Measurements from ENCODE around the gene HOXA5.

The HOXA5 gene

DNA sequence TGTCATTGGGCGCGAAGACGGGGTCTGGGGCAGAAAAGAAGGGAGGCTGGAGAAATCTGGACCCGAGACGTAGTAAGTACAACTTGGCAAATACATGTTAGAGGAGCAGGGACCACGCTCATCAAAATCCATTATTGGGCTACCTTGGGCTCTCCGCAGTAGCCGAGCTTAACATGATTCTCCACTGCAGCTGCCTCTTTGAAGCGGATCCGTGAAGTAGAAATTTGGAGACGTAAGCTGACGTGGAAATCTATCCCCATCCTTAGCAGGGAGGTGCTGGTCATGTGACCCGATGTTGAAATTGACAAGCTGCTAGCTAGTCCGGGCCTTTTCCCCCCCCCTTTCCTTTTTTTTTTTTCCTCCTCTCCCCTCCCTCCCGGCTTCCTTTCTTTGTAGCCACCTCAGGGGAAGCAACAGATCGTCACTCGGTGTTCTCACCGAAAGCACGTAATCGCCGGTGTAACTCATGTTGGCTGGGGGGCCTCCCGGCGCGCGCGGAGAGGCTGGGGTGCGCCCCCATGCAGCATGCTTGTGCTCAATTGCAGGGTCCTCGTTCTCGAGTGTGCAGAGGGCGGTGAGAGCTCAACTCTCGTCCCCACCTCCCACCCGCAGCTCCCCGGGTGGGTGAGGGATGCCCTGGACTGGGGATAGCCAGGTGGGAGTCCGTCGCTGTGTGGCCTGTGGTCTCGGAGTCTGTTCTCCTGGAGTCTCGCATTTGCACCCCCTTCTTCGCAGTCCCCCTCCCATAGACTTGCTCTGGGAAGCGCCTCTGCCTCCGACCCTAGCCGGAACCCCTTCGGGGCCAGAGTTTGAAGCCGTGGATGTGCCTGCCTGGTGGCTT lies 41.8 kb upstream of the HOXA5 start, which contains the start of gene HOXA11:
Gene HOXA11, minus strand, starts transcription at position 220 of the 841 bp plus-strand sequence. Its CDS starts 88 bp downstream, at position 132.
- peak; percentile 98 for DNase-seq (ENCODE audit: low read depth)
- peak within 1 kb of the TSS; percentile 98 for H3K4me3 ChIP-seq (ENCODE audit: control insufficient read depth, low read depth, low read length)
- no peak for TF ChIP-seq CTCF (IDR thresholded peaks at IDR 0.05; ENCODE audit: control insufficient read depth, insufficient read depth, low read depth, low read length, missing control alignments)

- TF ChIP-seq CTCF (IDR thresholded peaks at IDR 0.05; ENCODE audit: control insufficient read depth, insufficient read depth, low read depth, low read length, missing control alignments): no peak
- no peak for DNase-seq (ENCODE audit: low read depth)
- H3K4me3 ChIP-seq (ENCODE audit: control insufficient read depth, low read depth, low read length): peak overlapping the region; percentile 98
These were observed 41.0 kb upstream of the HOXA5 start for GRCh38 chr7:27184337-27185012.

DNA sequence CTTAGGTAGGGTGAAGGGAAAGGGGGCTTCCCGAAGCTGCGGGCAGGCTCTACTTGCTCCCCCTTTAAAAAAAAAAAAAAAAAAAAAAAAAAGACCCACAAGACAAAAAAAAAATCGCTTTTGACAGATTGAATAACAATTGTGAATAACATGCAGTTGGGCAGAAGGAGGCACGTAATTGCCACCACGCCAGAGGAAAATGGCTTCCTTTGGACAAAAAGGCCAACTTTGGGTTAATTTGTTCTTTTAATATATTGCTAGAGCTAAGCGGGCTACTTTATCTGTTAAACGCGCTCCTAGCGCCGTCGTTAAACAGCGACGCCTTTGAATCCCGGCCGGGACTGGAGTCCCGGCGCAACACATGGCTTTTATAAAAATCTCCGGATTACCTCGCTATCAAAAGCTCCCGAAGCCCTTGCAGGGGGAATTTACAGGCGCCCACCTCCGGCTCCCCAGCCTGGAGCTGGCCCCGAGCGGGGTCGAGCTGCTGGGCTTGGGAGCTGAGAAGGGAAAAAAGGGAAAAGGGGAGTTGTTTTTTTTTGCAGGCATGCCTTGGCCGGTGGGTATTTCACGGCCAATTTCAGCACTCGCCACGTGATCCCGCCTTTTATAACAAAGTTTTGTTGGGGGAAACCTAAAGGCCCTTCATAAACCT lies 40.3 kb upstream of the HOXA5 start:
- no peak for TF ChIP-seq CTCF (IDR thresholded peaks at IDR 0.05; ENCODE audit: control insufficient read depth, insufficient read depth, low read depth, low read length, missing control alignments)

GRCh38 chr7:27182861-27183681 lies 39.6 kb upstream of the HOXA5 start:
- no peak for DNase-seq (ENCODE audit: low read depth)
- no peak for TF ChIP-seq CTCF (IDR thresholded peaks at IDR 0.05; ENCODE audit: control insufficient read depth, insufficient read depth, low read depth, low read length, missing control alignments)

More for the DNA sequence above, 40.3 kb upstream of the HOXA5 start:
- peak overlapping the region; percentile 98 for H3K4me3 ChIP-seq (ENCODE audit: control insufficient read depth, low read depth, low read length)
- no peak for DNase-seq (ENCODE audit: low read depth)

DNA sequence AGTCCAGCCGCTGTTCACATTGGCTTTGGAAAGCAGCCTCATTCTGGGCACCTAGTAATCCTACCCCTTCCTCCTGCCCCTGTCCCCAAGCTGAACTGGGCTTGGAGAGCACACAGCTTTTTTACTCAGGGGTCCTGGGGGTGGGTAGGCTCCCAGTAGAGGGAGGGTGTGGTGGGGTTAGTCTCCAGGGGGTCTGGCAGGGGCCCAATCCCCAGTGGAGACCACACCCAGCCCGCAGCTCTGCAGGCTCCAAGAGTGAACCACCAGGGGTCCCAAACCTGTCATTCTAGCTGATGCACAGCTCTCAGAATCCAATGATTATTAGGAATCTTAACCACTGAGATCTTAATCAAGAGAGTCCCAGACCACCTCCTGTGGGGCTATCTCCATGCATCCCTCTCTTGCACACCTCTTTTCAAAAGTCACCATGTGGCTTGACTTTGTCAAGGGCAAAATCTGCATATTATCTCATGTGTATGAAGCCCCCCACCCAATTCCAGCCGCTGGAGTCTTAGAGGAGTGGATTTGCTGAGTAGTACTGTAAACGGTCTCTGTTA lies 38.9 kb upstream of the HOXA5 start:
- DNase-seq (ENCODE audit: low read depth): no peak
- no peak for TF ChIP-seq CTCF (IDR thresholded peaks at IDR 0.05; ENCODE audit: control insufficient read depth, insufficient read depth, low read depth, low read length, missing control alignments)
- peak overlapping the region; percentile 98 for H3K4me3 ChIP-seq (ENCODE audit: control insufficient read depth, low read depth, low read length)

More at GRCh38 chr7:27182861-27183681, 39.6 kb upstream of the HOXA5 start:
- peak overlapping the region; percentile 98 for H3K4me3 ChIP-seq (ENCODE audit: control insufficient read depth, low read depth, low read length)

Measured in AG09309 (cell line).